Stimulated activated CD4-positive, alpha-beta T cell treated with anti-CD3 and anti-CD28 coated beads, TNF-alpha, amount 100 ng/mL, for 4 hours (primary cell): ENCODE results near the gene RFT1.

ENCODE experiments used
- DNase-seq, 3 experiments: peaks; one replicate each; pipeline ENCODE4 v3.0.0-alpha.2; 2020; ENCODE audit warnings: low read depth in 3 of 3

The RFT1 gene

DNA sequence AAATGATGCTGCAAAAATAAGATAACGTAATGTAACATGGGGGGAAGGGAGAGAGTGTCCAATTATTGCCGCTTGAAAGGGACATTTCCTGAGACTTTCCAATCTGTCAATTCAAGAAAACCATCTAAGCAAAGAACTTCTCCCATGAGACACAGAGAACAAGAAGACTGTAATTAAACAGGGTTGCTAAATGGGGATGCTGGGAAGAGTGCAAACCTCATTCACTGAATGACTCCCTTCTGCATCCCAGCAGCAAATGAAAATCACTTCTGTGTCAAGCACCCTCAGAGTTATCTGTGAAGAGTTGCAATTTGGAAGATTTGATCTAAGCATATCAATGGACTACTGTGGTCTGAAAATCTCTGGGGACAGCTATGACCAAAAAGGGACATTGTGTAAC is 3.6 kb downstream of the RFT1 start:
- no peak for DNase-seq

DNA sequence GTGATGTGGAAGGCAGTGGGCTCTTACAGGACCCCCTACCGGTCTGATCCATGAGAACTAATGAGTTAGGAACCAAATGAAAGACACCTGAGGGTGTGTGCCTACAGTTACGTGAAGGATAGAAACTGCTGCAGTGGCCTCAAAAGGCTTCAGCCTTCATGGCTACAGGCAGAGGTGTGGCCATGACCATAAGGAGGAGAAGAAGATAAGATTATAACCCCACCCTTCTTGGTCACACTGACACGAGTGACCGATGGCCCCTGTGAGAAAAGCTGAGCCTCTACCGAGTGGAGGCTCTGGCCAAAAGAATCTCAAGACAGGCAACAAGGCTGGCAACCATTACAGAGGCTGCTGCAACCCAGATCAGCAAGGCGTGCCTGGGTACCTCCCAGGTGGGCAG is 6.3 kb downstream of the RFT1 start:
- no peak for DNase-seq

DNA sequence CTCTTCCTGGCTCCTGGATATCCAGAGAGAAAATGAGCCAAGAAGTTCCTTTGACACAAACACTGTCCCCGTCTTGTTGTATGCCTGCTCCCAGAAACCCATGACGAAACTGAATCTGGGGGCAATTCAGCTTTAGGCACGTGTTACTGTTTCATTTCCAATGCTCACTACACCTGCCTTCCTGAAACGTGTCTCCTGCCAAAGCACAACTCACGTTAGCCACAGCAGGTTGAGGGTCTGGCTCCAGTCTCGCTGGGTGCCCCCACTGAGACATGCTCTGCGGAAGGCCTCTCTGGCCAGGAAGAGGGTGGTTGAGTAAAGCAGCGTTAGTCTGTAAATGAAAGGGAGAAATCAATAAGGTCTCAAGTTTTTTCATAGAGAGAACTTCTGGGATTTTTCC is 6.7 kb downstream of the RFT1 start:
- DNase-seq = no peak

DNA sequence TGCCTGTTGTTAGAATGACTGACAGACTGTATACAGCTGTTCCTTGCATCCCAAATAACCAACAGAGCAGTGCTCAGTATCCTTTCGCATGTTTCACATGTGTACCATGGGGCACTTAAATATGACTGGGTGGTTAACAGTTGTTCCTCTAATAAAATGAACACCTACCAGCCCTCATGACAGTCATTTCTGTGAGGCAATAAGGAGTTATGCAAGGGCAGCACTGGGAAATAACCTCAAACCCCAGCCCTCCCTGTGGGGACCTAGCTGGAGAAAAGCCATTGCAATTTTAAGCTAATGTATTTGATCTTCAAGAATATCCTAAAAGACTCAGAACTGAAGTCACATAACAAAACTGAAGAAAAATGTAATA is 7.3 kb downstream of the RFT1 start:
- DNase-seq = no peak

DNA sequence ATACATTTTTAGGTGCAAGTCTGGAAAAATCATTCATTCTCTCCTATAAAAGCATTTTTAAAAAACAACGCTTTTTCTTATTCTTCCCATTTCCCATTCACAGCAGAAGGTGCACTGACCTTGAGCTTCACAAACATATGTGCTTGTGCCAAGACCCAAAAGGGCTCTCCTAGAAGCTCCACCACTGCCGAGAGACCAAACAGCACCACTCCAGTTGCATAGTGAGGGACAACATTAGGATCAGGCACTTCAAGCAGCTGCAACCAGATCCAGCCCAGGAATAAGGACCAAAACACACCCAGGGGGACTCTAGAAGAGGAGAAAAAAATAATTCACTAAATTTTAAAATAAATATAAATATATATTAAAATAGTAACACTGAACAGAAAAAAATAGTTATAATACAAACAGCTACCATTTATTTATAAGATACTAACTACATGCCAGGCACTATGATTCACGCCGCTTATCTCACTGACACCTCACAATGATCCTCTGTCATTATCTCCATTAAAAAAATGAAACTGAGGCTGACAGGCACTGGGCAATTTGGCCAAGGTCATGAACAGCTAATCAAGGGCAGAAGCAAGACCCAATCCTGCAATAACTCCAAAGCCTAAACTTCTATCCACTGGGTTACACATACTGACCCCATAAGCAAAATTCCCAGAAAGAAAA is 7.8 kb downstream of the RFT1 start:
- DNase-seq = no peak

DNA sequence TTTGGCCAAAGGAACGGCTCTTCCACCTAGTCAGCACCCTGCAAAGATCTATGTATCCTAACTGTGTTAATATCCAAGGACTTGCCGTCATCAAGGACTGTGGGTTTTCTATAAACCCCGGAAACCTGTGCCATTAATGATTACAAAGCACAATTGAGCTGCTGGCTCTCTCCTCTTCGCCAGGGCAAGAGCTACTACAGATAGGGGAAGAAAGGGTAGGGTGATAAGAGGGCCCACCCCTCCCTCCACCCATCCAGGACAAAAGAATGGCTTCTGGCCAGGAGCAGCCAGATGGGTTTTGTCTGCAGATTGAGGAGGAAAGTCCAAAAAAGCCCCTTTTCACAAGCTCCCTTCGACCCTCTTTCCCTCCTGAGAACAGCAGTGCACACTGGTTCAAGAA is 9.9 kb downstream of the RFT1 start:
- DNase-seq = no peak

GRCh38 chr3:53116956-53117355 is 13.3 kb downstream of the RFT1 start:
- no peak for DNase-seq

DNA sequence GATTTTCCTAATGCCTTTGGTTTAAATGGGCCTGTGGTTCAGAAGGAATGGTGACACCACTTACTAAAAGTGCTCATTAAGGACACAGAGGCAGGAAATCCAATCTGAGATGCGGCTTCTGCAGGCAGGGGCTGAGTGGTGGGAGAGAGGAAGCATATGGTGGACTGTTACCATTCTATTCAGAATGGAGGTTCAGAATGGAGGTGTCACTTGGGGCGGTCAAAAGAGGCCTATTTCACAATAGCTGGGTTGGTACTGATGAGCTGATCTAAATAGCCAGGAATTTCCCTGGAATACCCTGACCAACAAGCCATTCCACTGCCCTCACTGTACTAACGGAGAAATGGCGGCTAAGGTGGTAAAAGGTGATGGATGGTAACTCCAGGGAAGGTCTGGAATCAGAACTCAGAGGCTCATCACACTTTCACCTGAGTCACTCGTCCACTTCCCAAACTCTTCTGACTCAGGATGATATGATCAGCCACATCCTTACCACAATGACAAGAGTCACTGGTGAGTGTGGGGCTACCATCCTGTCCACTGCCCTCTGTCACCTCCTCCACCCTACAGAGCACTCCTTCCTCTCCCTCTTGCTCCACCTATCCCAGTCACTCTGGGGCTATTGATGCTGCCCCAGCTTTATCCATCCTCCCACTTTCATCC is 15.7 kb downstream of the RFT1 start:
- DNase-seq = no peak

DNA sequence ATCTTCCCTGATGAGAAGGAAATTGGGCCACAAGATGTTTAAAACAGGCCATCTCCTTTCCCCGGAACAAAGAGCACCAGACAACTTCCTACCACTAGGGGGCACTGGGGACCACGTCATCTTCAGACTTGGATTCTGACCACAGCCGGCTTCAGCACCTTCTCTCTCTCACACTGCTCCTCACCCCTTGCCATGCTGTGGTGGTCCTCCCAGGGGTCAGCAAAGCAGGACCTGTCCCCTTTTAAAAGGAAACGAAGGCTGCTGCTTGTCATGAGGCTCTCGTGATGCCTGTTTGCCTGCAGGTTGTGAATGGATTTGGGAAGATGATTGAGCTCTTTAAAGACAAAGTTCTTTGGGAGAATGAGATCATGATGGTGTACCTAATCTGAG is 16.2 kb downstream of the RFT1 start:
- DNase-seq = peak; percentile 49 to 76 (median 60)

GRCh38 chr3:53113293-53114010 is 16.8 kb downstream of the RFT1 start:
- DNase-seq = no peak

DNA sequence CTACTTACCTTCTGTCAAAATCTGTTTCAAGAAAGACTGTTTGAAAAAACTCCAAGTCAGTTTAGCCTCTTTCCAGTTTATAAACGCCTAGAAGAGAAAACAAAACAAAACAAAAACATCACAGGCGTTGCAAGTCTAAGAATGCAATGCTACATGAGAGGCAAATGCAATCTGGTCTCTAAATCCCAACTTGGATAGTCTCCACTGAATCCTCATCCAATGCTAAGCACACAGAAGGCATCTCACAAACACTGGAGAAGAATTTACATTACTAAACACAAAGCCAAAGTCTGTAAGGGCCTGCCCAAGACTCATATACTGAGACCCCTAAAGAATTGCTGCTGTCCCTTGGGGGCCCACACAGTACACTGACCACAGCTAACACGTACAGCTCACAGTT is 18.4 kb downstream of the RFT1 start:
- DNase-seq = no peak

GRCh38 chr3:53109891-53110771 is 20.1 kb downstream of the RFT1 start:
- no peak for DNase-seq

DNA sequence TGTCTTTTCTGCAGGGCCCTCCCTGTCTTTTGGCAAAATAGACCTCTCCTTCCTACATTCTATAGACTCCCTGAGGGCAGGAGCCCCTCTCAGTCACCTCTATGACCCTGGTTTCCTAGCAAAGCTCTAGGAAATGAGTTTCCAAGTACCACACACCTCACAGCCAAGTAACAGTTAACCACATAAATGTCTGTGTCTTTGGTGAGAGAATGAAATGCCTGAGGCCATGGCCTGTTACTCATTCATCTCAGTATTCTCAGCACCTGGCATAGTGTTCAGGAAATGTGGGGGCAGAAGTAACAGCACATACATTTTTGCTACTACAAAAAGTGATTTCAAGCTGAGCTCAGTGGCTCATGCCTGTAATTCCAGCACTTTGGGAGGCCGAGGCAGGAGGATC is 21.0 kb downstream of the RFT1 start:
- DNase-seq = no peak

DNA sequence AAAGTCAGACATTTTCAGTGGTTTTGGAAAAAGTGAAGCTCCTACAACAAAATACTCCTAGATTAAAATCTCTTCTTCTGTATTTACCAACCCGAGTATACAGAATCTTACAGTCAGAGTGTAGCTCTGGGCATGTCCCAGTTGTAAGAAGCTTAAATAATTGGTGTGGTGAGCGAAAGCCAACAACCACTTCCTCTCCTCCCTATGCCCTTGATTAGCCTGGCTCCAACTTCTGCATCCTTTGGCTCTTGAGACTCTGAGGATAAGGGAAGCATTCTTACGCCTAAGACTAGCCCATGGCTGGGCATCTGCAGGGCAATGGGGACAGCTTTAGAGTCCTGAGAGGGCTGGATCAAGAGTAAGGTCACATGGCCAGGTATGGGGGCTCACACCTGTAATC is 25.5 kb downstream of the RFT1 start:
- DNase-seq = no peak

- DNase-seq = no peak
Observed at GRCh38 chr3:53103397-53104296, 26.6 kb downstream of the RFT1 start.

GRCh38 chr3:53102601-53103147 is 27.6 kb downstream of the RFT1 start:
- peak in 2 of 3 experiments; percentile 8 to 16 for DNase-seq

- DNase-seq = no peak
Observed at GRCh38 chr3:53101956-53102355, 28.3 kb downstream of the RFT1 start.

DNA sequence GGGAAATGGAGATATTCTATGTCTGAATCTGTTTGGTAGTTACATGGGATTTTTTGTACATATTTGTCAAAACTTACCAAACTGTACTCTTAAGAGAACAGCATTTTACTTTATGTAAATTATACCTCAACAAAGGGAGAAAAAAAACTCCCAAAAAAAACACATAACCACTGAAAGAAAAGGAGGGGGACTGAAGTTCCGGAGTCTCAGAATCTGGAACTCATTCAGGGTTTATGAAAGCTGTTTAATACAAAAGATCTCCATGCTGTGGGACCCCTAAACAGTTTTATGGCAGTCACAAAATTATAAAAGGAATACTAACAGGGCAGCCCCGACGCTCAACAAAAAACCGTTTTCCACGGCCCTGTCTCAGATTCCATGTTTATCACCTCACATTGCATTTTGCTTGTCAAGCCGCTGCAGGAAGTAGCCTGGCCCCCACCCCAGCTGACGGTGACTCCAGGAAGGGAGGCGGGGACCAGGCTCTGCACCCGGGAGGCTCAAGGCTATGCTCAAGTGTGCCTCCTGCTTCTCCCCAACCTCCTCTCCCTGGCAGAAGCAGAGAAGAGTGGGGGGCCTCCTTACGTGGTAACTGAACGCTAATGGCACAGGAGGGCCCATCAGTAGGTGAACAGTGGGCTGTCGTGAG is 29.3 kb downstream of the RFT1 start:
- DNase-seq = no peak

DNA sequence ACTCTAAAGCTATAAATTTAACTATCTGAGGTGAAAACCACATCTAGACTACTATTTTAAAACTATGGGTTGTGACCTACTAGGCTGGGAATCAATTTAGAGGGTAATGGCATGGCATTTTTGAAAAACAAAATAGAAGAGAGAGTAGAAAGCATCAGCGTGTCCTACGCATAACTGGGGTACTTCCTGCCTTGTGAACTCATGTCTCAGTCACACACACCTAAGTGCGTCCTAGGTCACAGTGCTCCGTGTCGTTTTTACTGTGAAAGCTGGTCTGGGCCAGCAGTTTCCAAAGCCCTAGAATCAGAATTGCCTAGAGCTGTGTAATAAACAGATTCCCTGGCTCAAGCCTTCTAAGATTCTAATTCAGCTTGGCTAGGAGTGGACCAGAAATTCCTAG is 32.3 kb downstream of the RFT1 start:
- DNase-seq = no peak

GRCh38 chr3:53092942-53093341 is 37.3 kb downstream of the RFT1 start:
- no peak for DNase-seq
